HCT116 (cell line): ENCODE measurements around the gene FHIT. TPM values are rescaled to one million over a fixed set of nuclear protein-coding genes. Genes with fewer than 3 reads are reported as not detected.

Source experiments
- ATAC-seq: fragments of 200-7000 bp; cut with Tn5 transposase; 2 replicates; pipeline ENCODE4 v1.9.1; 2020; ENCODE audit warnings: mild to moderate bottlenecking, moderate library complexity
- BruUV-seq: library from RNA; stranded (reverse); fragments of 400-500 nt; replicated peaks from 2 replicates; lab custom pipeline; 2021; lab: Mats Ljungman, UMichigan
- CTCF ChIA-PET: fragments of 300-600 bp; sonication (Branson Sonifier 250); formaldehyde crosslinking; loops from one replicate; lab custom pipeline; 2021; ENCODE audit warnings: antibody characterized with exemption; lab: Charles Lee
- POLR2A ChIA-PET: fragments of 300-600, 350-600 bp; sonication (Branson Sonifier 250); formaldehyde crosslinking; loops from one replicate; lab custom pipeline; 2021; ENCODE audit warnings: antibody characterized with exemption; lab: Charles Lee
- RAD21 ChIA-PET, 2 experiments: fragments of 300-600 bp; sonication (Branson Sonifier 250); formaldehyde crosslinking; loops; one replicate each; lab custom pipeline; 2023; ENCODE audit warnings: low total read pairs in 2 of 2; ENCODE audit not compliant: uncharacterized antibody in 2 of 2, unreplicated experiment in 2 of 2, low non-redundant PET in 1 of 2; lab: Charles Lee
- DNase-seq: peaks from one replicate; pipeline ENCODE4 v3.0.0-alpha.2; 2010; ENCODE audit warnings: low read depth, low spot score
- H2AFZ ChIP-seq: fragments of 200-600 bp; shearing (Covaris generic), sonication (generic); 2 replicates; pipeline ENCODE4 v1.6.1; 2017; ENCODE audit warnings: low read depth, mixed run types, mixed read lengths, antibody characterized with exemption, low read length; ENCODE audit not compliant: poor library complexity, severe bottlenecking
- H3K27ac ChIP-seq: 2 replicates; pipeline ENCODE4 v1.5.1; 2012; ENCODE audit warnings: low read depth, low read length
- H3K27me3 ChIP-seq: fragments of 200-600 bp; sonication (generic); 2 replicates; pipeline ENCODE4 v1.6.1; 2016; ENCODE audit warnings: mixed run types, low read length, mixed read lengths; ENCODE audit not compliant: insufficient read depth
- H3K36me3 ChIP-seq, 2 experiments: fragments of 200-500 bp in 1 of 2; fragments of 200-600 bp in 1 of 2; sonication (Bioruptor generic) in 1 of 2; sonication (generic) in 1 of 2; 2 replicates each; pipeline versions ENCODE4 v1.5.1 to v1.6.1; 2014 to 2016; ENCODE audit warnings: low read length in 2 of 2, inconsistent platforms in 1 of 2, mixed read lengths in 1 of 2, mixed run types in 1 of 2; ENCODE audit not compliant: insufficient read depth in 2 of 2, control insufficient read depth in 1 of 2
- H3K4me1 ChIP-seq, 2 experiments: fragments of 200-600 bp in 1 of 2; sonication (generic) in 1 of 2; 2 replicates each; pipeline versions ENCODE4 v1.5.1 to v1.6.1; 2012 to 2017; ENCODE audit warnings: low read length in 2 of 2, inconsistent platforms in 1 of 2, mild to moderate bottlenecking in 1 of 2, mixed read lengths in 1 of 2, mixed run types in 1 of 2, moderate library complexity in 1 of 2; ENCODE audit not compliant: insufficient read depth in 2 of 2, control insufficient read depth in 1 of 2
- H3K4me2 ChIP-seq: fragments of 200-600 bp; sonication (generic); 2 replicates; pipeline ENCODE4 v1.6.1; 2017; ENCODE audit warnings: mixed run types, low read length, mixed read lengths
- H3K4me3 ChIP-seq, 2 experiments: fragments of 200-600 bp in 1 of 2; sonication (generic) in 1 of 2; replicated peaks in 1 of 2; 2 replicates each; pipeline ENCODE4 v1.5.1; 2011 to 2016; ENCODE audit warnings: low read length in 2 of 2, control low read depth in 1 of 2, low read depth in 1 of 2, mild to moderate bottlenecking in 1 of 2, mixed read lengths in 1 of 2, mixed run types in 1 of 2
- H3K79me2 ChIP-seq: fragments of 200-600 bp; sonication (generic); 2 replicates; pipeline ENCODE4 v1.6.1; 2017; ENCODE audit warnings: mild to moderate bottlenecking, mixed run types, low read length, moderate library complexity, mixed read lengths; ENCODE audit not compliant: insufficient read depth
- H3K9ac ChIP-seq: fragments of 200-600 bp; sonication (generic); 2 replicates; pipeline ENCODE4 v1.6.1; 2016; ENCODE audit warnings: low read length, mixed read lengths
- H3K9me2 ChIP-seq: fragments of 200-600 bp; sonication (generic), shearing (Covaris generic); 2 replicates; pipeline ENCODE4 v1.6.1; 2017; ENCODE audit warnings: mixed run types, mild to moderate bottlenecking, moderate library complexity; ENCODE audit not compliant: insufficient read depth
- H3K9me3 ChIP-seq, 2 experiments: fragments of 200-500 bp in 1 of 2; fragments of 200-600 bp in 1 of 2; sonication (Bioruptor generic) in 1 of 2; sonication (generic) in 1 of 2; 2 replicates each; pipeline ENCODE4 v1.6.1; 2014 to 2017; ENCODE audit warnings: low read length in 2 of 2, mixed read lengths in 2 of 2, inconsistent platforms in 1 of 2, low read depth in 1 of 2, mild to moderate bottlenecking in 1 of 2, mixed run types in 1 of 2, moderate library complexity in 1 of 2; ENCODE audit not compliant: control insufficient read depth in 1 of 2, insufficient read depth in 1 of 2
- H4K20me1 ChIP-seq: fragments of 200-600 bp; sonication (generic), shearing (Covaris generic); 2 replicates; pipeline ENCODE4 v1.6.1; 2017; ENCODE audit warnings: mixed run types, mild to moderate bottlenecking, moderate library complexity; ENCODE audit not compliant: insufficient read depth
- EGR1 ChIP-seq: IDR thresholded peaks from 2 replicates; pipeline ENCODE4 v1.6.1; 2012; ENCODE audit warnings: low read depth
- ELF1 ChIP-seq: IDR thresholded peaks from 2 replicates; pipeline ENCODE4 v1.6.1; 2012; ENCODE audit warnings: low read depth, borderline replicate concordance
- POLR2A ChIP-seq: IDR thresholded peaks from 2 replicates; pipeline ENCODE4 v1.7.0; 2011; ENCODE audit warnings: borderline replicate concordance; ENCODE audit not compliant: insufficient read depth, insufficient read length; ENCODE audit errors: extremely low read depth
- SIN3A ChIP-seq: IDR thresholded peaks from 2 replicates; pipeline ENCODE4 v1.6.1; 2012; ENCODE audit warnings: low read depth
- SP1 ChIP-seq: IDR thresholded peaks from 2 replicates; pipeline ENCODE4 v1.6.1; 2012; ENCODE audit warnings: low read depth
- intact Hi-C: fragments of 100-400 bp; cut with micrococcal nuclease; formaldehyde crosslinking; loops from 2 replicates; pipeline ENCODE4 v1.10.0; 2022
- total RNA-seq: library from RNA; stranded (reverse); gene quantifications from one replicate; pipeline ENCODE4 v1.2.1, GENCODE V29; 2021; ENCODE audit not compliant: unreplicated experiment
- TF ChIP-seq, protein P1 (sequence below), 3 experiments: fragments of 200-600 bp in 1 of 3; sonication (generic) in 1 of 3; IDR thresholded peaks in 2 of 3; conservative IDR thresholded peaks in 1 of 3; 2 replicates each; pipeline ENCODE4 v1.5.1; 2012 to 2017; ENCODE audit warnings: low read depth in 2 of 3, low read length in 2 of 3, antibody characterized with exemption in 1 of 3, borderline replicate concordance in 1 of 3, control low read depth in 1 of 3, mild to moderate bottlenecking in 1 of 3, mixed read lengths in 1 of 3, mixed run types in 1 of 3, moderate library complexity in 1 of 3; ENCODE audit not compliant: insufficient read depth in 1 of 3
- TF ChIP-seq, protein P2 (sequence below): IDR thresholded peaks from 2 replicates; pipeline ENCODE4 v1.6.1; 2012; ENCODE audit warnings: low read depth

Gene FHIT
- total RNA-seq, 1 experiment from 2014 or later, result 20.1 TPM

DNA sequence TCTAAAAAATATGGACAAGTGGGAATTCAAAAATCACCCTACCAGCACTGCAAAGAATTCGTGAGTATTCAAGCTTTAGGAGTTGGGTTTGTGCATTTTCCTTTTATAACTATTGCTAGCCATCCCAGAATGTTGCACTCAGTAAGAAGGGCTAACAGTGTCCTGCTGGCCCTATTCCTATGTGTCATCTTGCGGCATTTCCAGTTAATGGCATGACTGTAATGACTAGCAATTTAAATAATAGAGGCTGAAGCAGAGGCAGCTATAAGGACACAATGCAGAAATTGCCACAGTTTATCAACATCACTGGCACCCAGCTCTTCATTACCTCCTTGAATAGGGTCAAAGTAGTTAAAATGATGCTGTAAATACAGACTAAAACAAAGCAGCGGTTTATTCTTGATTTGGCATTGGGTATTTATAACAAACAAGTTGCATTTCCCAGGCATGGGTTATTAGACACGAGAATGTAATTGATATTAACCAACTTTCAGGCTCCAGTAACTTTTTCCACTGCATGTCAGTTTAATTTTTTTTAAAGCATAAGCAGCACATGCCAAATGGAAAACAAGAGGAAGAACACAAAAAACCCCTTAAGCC is 177.6 kb downstream of the FHIT start:
- POLR2A ChIA-PET, result no interaction called here
- BruUV-seq, result no TSS peak

GRCh38 chr3:61068084-61068483 is 183.2 kb downstream of the FHIT start:
- H3K79me2 ChIP-seq, result no peaks in the 10 kb centered on the region
- RAD21 ChIA-PET, result no interaction called here
- TF ChIP-seq, protein P1, sequence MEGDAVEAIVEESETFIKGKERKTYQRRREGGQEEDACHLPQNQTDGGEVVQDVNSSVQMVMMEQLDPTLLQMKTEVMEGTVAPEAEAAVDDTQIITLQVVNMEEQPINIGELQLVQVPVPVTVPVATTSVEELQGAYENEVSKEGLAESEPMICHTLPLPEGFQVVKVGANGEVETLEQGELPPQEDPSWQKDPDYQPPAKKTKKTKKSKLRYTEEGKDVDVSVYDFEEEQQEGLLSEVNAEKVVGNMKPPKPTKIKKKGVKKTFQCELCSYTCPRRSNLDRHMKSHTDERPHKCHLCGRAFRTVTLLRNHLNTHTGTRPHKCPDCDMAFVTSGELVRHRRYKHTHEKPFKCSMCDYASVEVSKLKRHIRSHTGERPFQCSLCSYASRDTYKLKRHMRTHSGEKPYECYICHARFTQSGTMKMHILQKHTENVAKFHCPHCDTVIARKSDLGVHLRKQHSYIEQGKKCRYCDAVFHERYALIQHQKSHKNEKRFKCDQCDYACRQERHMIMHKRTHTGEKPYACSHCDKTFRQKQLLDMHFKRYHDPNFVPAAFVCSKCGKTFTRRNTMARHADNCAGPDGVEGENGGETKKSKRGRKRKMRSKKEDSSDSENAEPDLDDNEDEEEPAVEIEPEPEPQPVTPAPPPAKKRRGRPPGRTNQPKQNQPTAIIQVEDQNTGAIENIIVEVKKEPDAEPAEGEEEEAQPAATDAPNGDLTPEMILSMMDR (IDR thresholded peaks at IDR 0.05 in 2 of 3, conservative IDR thresholded peaks at IDR 0.05 in 1 of 3; ENCODE audit: borderline replicate concordance in 1 of 3, insufficient read depth in 1 of 3, low read depth in 2 of 3, low read length in 2 of 3), result no peak
- TF ChIP-seq SIN3A (no peak), ELF1 (no peak)
- TF ChIP-seq, protein P2, sequence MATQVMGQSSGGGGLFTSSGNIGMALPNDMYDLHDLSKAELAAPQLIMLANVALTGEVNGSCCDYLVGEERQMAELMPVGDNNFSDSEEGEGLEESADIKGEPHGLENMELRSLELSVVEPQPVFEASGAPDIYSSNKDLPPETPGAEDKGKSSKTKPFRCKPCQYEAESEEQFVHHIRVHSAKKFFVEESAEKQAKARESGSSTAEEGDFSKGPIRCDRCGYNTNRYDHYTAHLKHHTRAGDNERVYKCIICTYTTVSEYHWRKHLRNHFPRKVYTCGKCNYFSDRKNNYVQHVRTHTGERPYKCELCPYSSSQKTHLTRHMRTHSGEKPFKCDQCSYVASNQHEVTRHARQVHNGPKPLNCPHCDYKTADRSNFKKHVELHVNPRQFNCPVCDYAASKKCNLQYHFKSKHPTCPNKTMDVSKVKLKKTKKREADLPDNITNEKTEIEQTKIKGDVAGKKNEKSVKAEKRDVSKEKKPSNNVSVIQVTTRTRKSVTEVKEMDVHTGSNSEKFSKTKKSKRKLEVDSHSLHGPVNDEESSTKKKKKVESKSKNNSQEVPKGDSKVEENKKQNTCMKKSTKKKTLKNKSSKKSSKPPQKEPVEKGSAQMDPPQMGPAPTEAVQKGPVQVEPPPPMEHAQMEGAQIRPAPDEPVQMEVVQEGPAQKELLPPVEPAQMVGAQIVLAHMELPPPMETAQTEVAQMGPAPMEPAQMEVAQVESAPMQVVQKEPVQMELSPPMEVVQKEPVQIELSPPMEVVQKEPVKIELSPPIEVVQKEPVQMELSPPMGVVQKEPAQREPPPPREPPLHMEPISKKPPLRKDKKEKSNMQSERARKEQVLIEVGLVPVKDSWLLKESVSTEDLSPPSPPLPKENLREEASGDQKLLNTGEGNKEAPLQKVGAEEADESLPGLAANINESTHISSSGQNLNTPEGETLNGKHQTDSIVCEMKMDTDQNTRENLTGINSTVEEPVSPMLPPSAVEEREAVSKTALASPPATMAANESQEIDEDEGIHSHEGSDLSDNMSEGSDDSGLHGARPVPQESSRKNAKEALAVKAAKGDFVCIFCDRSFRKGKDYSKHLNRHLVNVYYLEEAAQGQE, result no peak
- H2AFZ ChIP-seq, result no peak overlapping the region
- no peaks in the 10 kb centered on the region for H3K27me3 ChIP-seq
- BruUV-seq, result no TSS peak
- H3K4me3 ChIP-seq, result no peak overlapping the region
- H3K9me2 ChIP-seq, result no peaks in the 10 kb centered on the region
- no peak overlapping the region for H3K27ac ChIP-seq
- H3K4me2 ChIP-seq, result no peak overlapping the region
- CTCF ChIA-PET, result no interaction called here
- H3K9me3 ChIP-seq, result no peaks in the 10 kb centered on the region
- intact Hi-C loops, result no loop called here
- DNase-seq (no peak), ATAC-seq (no peak)
- H3K9ac ChIP-seq, result no peak overlapping the region
- H3K4me1 ChIP-seq, result no peaks in the 10 kb centered on the region
- POLR2A ChIA-PET, result no interaction called here
- no peaks in the 10 kb centered on the region for H3K36me3 ChIP-seq
- H4K20me1 ChIP-seq, result no peaks in the 10 kb centered on the region

More for the DNA sequence above, 177.6 kb downstream of the FHIT start:
- Histone ChIP-seq H3K79me2 (no peaks in the 10 kb centered on the region), H3K27me3 (no peaks in the 10 kb centered on the region), H3K9me3 (no peaks in the 10 kb centered on the region), H2AFZ (no peak overlapping the region)
- intact Hi-C loops, result no loop called here
- CTCF ChIA-PET, result no interaction called here
- TF ChIP-seq POLR2A, result no peak
- TF ChIP-seq EGR1, result no peak
- TF ChIP-seq SP1, result no peak
- TF ChIP-seq, all 23 proteins: peak for 0
- no peaks in the 10 kb centered on the region for H3K9me2 ChIP-seq
- H3K27ac ChIP-seq, result no peak overlapping the region
- no peaks in the 10 kb centered on the region for H3K4me1 ChIP-seq
- no peaks in the 10 kb centered on the region for H4K20me1 ChIP-seq
- H3K4me2 ChIP-seq, result no peak overlapping the region
- no peaks in the 10 kb centered on the region for H3K36me3 ChIP-seq
- DNase-seq (no peak), ATAC-seq (no peak)
- H3K9ac ChIP-seq, result no peak overlapping the region
- no peak overlapping the region for H3K4me3 ChIP-seq
- RAD21 ChIA-PET, result no interaction called here
